GM19452 (cell line): ENCODE measurements around the gene MGAT2.
"Not testable (repeated sequence)": the region's sequence is repeated elsewhere in the genome, so short reads cannot be mapped to it uniquely, and the experiment has no call there.

Source experiments
- ATAC-seq: cut with Tn5 transposase; IDR thresholded peaks from one replicate; pipeline ENCODE4 v1.9.1; 2021; ENCODE audit not compliant: unreplicated experiment

The MGAT2 gene

GRCh38 chr14:49612251-49612650, 8.3 kb upstream of the MGAT2 start:
- no peak for ATAC-seq

GRCh38 chr14:49612671-49613070, 7.9 kb upstream of the MGAT2 start:
- no peak for ATAC-seq

- ATAC-seq, result no peak
Measured at GRCh38 chr14:49614196-49614595, 6.4 kb upstream of the MGAT2 start.

GRCh38 chr14:49615776-49616175, 4.8 kb upstream of the MGAT2 start:
- no peak for ATAC-seq

GRCh38 chr14:49617852-49618519, 2.6 kb upstream of the MGAT2 start:
- no peak for ATAC-seq

GRCh38 chr14:49619273-49619672, 1.3 kb upstream of the MGAT2 start:
- not testable (repeated sequence) for ATAC-seq

- ATAC-seq, result no peak
Measured at GRCh38 chr14:49619730-49620129, 869 bp upstream of the MGAT2 start.

GRCh38 chr14:49621114-49621881, 699 bp downstream of the MGAT2 start:
- peak; percentile 26 for ATAC-seq

GRCh38 chr14:49622022-49622607, 1.5 kb downstream of the MGAT2 start:
- no peak for ATAC-seq

GRCh38 chr14:49623387-49623786, 2.8 kb downstream of the MGAT2 start:
- ATAC-seq, result no peak

GRCh38 chr14:49623941-49624839, 3.6 kb downstream of the MGAT2 start:
- no peak for ATAC-seq

GRCh38 chr14:49633640-49634546, 13.3 kb downstream of the MGAT2 start:
- peak; percentile 79 for ATAC-seq

GRCh38 chr14:49634547-49635334, 14.1 kb downstream of the MGAT2 start, which contains the start of gene DNAAF2:
Gene DNAAF2, minus strand, starts transcription at chr14:49635244. Its CDS starts 95 bp downstream, at chr14:49635149.
- peak; percentile 27 for ATAC-seq

GRCh38 chr14:49636866-49637265, 16.3 kb downstream of the MGAT2 start:
- no peak for ATAC-seq

- ATAC-seq, result no peak
Measured at GRCh38 chr14:49637534-49638078, 17.0 kb downstream of the MGAT2 start.

GRCh38 chr14:49640540-49641417, 20.2 kb downstream of the MGAT2 start:
- ATAC-seq, result no peak

- ATAC-seq, result no peak
Measured at GRCh38 chr14:49641697-49642129, 21.1 kb downstream of the MGAT2 start.

- no peak for ATAC-seq
Measured at GRCh38 chr14:49642163-49642562, 21.6 kb downstream of the MGAT2 start.
